Gastrocnemius medialis (tissue), 4 donors: ENCODE results near the gene ARHGEF26.

ENCODE experiments used
- POLR2A ChIP-seq, 2 donors: fragments of 450-650 bp; IDR thresholded peaks; one replicate each; pipeline ENCODE4 v1.6.1; 2017; ENCODE audit warnings: antibody characterized with exemption in 2 of 2, mild to moderate bottlenecking in 2 of 2, moderate library complexity in 2 of 2
- TF ChIP-seq, protein P1 (sequence below), 5 experiments: fragments of 450-650 bp in 3 of 5; fragments of 200-600 bp in 2 of 5; sonication (generic) in 2 of 5; IDR thresholded peaks in 4 of 5; conservative IDR thresholded peaks in 1 of 5; 1 replicate in 4 of 5; 2 replicates in 1 of 5; pipeline ENCODE4 v1.5.1; 2016 to 2019; ENCODE audit warnings: antibody characterized with exemption in 5 of 5, mild to moderate bottlenecking in 3 of 5, moderate library complexity in 3 of 5

GRCh38 chr3:154209499-154209898 is 88.3 kb downstream of the ARHGEF26 start:
- TF ChIP-seq, protein P1, sequence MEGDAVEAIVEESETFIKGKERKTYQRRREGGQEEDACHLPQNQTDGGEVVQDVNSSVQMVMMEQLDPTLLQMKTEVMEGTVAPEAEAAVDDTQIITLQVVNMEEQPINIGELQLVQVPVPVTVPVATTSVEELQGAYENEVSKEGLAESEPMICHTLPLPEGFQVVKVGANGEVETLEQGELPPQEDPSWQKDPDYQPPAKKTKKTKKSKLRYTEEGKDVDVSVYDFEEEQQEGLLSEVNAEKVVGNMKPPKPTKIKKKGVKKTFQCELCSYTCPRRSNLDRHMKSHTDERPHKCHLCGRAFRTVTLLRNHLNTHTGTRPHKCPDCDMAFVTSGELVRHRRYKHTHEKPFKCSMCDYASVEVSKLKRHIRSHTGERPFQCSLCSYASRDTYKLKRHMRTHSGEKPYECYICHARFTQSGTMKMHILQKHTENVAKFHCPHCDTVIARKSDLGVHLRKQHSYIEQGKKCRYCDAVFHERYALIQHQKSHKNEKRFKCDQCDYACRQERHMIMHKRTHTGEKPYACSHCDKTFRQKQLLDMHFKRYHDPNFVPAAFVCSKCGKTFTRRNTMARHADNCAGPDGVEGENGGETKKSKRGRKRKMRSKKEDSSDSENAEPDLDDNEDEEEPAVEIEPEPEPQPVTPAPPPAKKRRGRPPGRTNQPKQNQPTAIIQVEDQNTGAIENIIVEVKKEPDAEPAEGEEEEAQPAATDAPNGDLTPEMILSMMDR (IDR thresholded peaks at IDR 0.05 in 4 of 5, conservative IDR thresholded peaks at IDR 0.05 in 1 of 5), result no peak
- TF ChIP-seq POLR2A (IDR thresholded peaks at IDR 0.05), result no peak
